ENCODE measurements around the gene GBP2. TPM values are rescaled to one million over a fixed set of nuclear protein-coding genes. Genes with fewer than 3 reads are reported as not detected.

The GBP2 gene
- total and polyA plus RNA-seq, 9 of the 15 experiments (the other 6 are each of a cell fraction or from before 2014, with no cell fraction given), result 0.45 to 2.2 (median 0.69) TPM

DNA sequence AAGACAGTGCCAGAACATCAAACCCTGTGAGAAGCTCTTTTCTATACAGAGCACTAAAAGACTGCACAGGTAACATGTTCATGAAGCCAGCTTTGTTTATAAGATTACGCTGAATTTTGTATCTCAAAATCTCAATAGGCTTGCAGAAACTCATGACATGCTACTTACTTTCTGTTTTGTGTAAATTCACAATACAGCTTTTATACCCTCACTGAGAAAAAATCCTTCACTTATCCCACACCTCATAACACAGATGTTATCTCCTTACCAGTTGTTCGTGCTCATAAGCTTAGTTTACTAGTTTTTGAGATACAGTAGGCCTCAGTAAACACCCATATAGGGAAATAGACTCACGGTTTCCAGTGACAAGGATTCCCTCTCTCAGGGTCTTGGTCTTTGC is 24.1 kb upstream of the GBP2 start:
- H3K79me2 ChIP-seq (ENCODE audit: control insufficient read depth, insufficient read depth, low read length), result no peaks in the 10 kb centered on the region
- WGBS (ENCODE audit: insufficient coverage, low coverage, missing lambda C conversion rate), result 5% methylated on average over 3 of the region's 3 CpGs
- no peaks in the 10 kb centered on the region for H3K36me3 ChIP-seq (ENCODE audit: control insufficient read depth, insufficient read depth, low read length)
- DNase-seq (ENCODE audit: extremely low read depth in 1 of 4, low spot score in 3 of 4) (no peak), ATAC-seq (no peak), FAIRE-seq (no peak)
- ChIA-PET POLR2A (no interaction called here), CTCF (ENCODE audit: low intra/inter-chr PET ratio) (no interaction called here)
- H3K27ac ChIP-seq (ENCODE audit: extremely low read depth, low read depth, low read length), result no peak overlapping the region
- no peaks in the 10 kb centered on the region for H3K4me1 ChIP-seq (replicated peaks in 1 of 2; ENCODE audit: control insufficient read depth in 2 of 2, insufficient read depth in 2 of 2, low read length in 2 of 2)
- H3K9ac ChIP-seq (ENCODE audit: insufficient read depth in 1 of 2, low read depth in 2 of 2, low read length in 2 of 2), result no peak overlapping the region
- no TSS peak for BruUV-seq (replicated peaks)
- no peak overlapping the region for H3K4me3 ChIP-seq
- no peaks in the 10 kb centered on the region for H3K27me3 ChIP-seq (ENCODE audit: control insufficient read depth in 2 of 2, insufficient read depth in 2 of 2, low read length in 2 of 2)
- H3K4me2 ChIP-seq (ENCODE audit: insufficient read depth, low read length), result no peak overlapping the region
- intact Hi-C loops (cut with micrococcal nuclease), result no loop called here
- H2AFZ ChIP-seq (ENCODE audit: low read depth, low read length), result no peak overlapping the region
- H3K9me1 ChIP-seq (ENCODE audit: control insufficient read depth, insufficient read depth, low read length), result no peaks in the 10 kb centered on the region
- in situ Hi-C loops (cut with MboI), result no loop called here
- no peaks in the 10 kb centered on the region for H4K20me1 ChIP-seq (replicated peaks; ENCODE audit: control insufficient read depth, insufficient read depth, low read length)
- H3K9me3 ChIP-seq (replicated peaks; ENCODE audit: control insufficient read depth, insufficient read depth, low read depth, low read length), result no peaks in the 10 kb centered on the region
- TF ChIP-seq HCFC1 (IDR thresholded peaks at IDR 0.05; ENCODE audit: low read depth, low read length) (no peak), ZNF224 (CRISPR knock-in tag; IDR thresholded peaks at IDR 0.05) (no peak), HDAC1 (IDR thresholded peaks at IDR 0.05) (no peak), TFAM (CRISPR knock-in tag; conservative IDR thresholded peaks at IDR 0.05) (no peak), SMAD1 (IDR thresholded peaks at IDR 0.05; ENCODE audit: low read depth, low read length, partially characterized antibody) (no peak), IRF2 (CRISPR knock-in tag; IDR thresholded peaks at IDR 0.05) (no peak), STAT5B (CRISPR knock-in tag; IDR thresholded peaks at IDR 0.05) (no peak), GTF2F1 (IDR thresholded peaks at IDR 0.05; ENCODE audit: low read depth, low read length) (no peak), ZNF609 (CRISPR knock-in tag; IDR thresholded peaks at IDR 0.05; ENCODE audit: borderline replicate concordance) (no peak), CEBPB (tag; IDR thresholded peaks at IDR 0.05) (no peak), MCM7 (IDR thresholded peaks at IDR 0.05) (no peak), POU5F1 (IDR thresholded peaks at IDR 0.05; ENCODE audit: borderline replicate concordance, low read depth, low read length, partially characterized antibody) (no peak), ZNF780A (CRISPR knock-in tag; IDR thresholded peaks at IDR 0.05) (no peak), NCOA6 (IDR thresholded peaks at IDR 0.05) (no peak), HDGF (IDR thresholded peaks at IDR 0.05) (no peak)
- TF ChIP-seq, protein P1, sequence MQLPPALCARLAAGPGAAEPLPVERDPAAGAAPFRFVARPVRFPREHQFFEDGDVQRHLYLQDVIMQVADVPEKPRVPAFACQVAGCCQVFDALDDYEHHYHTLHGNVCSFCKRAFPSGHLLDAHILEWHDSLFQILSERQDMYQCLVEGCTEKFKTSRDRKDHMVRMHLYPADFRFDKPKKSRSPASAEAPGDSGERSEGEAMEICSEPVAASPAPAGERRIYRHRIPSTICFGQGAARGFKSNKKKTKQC (CRISPR knock-in tag; IDR thresholded peaks at IDR 0.05), result no peak
- TF ChIP-seq, protein P2, sequence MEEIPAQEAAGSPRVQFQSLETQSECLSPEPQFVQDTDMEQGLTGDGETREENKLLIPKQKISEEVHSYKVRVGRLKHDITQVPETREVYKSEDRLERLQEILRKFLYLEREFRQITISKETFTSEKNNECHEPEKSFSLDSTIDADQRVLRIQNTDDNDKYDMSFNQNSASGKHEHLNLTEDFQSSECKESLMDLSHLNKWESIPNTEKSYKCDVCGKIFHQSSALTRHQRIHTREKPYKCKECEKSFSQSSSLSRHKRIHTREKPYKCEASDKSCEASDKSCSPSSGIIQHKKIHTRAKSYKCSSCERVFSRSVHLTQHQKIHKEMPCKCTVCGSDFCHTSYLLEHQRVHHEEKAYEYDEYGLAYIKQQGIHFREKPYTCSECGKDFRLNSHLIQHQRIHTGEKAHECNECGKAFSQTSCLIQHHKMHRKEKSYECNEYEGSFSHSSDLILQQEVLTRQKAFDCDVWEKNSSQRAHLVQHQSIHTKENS (CRISPR knock-in tag; IDR thresholded peaks at IDR 0.05), result no peak
- TF ChIP-seq, protein P3, sequence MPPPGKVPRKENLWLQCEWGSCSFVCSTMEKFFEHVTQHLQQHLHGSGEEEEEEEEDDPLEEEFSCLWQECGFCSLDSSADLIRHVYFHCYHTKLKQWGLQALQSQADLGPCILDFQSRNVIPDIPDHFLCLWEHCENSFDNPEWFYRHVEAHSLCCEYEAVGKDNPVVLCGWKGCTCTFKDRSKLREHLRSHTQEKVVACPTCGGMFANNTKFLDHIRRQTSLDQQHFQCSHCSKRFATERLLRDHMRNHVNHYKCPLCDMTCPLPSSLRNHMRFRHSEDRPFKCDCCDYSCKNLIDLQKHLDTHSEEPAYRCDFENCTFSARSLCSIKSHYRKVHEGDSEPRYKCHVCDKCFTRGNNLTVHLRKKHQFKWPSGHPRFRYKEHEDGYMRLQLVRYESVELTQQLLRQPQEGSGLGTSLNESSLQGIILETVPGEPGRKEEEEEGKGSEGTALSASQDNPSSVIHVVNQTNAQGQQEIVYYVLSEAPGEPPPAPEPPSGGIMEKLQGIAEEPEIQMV (tag; conservative IDR thresholded peaks at IDR 0.05; ENCODE audit: low read depth), result no peak

Measured in K562 (cell line).